ENCODE measurements around the gene CNGB1.

DNA sequence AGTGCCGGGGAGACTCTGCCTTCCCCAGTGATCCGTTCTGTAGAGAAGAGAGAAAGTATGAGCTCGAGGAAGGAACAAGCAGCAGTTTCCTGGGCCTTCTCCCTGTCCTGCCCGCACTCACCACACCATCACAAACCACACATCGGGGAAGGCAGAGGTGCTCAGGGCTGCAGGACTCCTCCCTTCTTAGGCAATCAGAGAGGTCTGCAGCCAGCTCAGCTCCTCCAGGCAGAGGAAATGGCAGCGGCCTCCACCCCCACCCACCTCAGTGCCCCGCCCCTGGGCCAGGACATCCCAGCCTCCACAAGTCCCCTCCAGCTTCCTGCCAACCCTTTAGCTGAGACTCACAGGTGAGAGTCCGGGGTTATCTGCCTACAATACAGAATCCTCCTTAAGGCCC lies 27.6 kb upstream of the CNGB1 start:
- TF ChIP-seq, protein P1, sequence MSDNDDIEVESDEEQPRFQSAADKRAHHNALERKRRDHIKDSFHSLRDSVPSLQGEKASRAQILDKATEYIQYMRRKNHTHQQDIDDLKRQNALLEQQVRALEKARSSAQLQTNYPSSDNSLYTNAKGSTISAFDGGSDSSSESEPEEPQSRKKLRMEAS (IDR thresholded peaks at IDR 0.05) = no peak
- TF ChIP-seq RAD21 (IDR thresholded peaks at IDR 0.05; ENCODE audit: low read depth) (no peak), TCF12 (IDR thresholded peaks at IDR 0.05; ENCODE audit: low read depth) (no peak), TAF1 (IDR thresholded peaks at IDR 0.05; ENCODE audit: low read depth) (no peak), CEBPB (IDR thresholded peaks at IDR 0.05) (no peak)
- TF ChIP-seq, protein P2, sequence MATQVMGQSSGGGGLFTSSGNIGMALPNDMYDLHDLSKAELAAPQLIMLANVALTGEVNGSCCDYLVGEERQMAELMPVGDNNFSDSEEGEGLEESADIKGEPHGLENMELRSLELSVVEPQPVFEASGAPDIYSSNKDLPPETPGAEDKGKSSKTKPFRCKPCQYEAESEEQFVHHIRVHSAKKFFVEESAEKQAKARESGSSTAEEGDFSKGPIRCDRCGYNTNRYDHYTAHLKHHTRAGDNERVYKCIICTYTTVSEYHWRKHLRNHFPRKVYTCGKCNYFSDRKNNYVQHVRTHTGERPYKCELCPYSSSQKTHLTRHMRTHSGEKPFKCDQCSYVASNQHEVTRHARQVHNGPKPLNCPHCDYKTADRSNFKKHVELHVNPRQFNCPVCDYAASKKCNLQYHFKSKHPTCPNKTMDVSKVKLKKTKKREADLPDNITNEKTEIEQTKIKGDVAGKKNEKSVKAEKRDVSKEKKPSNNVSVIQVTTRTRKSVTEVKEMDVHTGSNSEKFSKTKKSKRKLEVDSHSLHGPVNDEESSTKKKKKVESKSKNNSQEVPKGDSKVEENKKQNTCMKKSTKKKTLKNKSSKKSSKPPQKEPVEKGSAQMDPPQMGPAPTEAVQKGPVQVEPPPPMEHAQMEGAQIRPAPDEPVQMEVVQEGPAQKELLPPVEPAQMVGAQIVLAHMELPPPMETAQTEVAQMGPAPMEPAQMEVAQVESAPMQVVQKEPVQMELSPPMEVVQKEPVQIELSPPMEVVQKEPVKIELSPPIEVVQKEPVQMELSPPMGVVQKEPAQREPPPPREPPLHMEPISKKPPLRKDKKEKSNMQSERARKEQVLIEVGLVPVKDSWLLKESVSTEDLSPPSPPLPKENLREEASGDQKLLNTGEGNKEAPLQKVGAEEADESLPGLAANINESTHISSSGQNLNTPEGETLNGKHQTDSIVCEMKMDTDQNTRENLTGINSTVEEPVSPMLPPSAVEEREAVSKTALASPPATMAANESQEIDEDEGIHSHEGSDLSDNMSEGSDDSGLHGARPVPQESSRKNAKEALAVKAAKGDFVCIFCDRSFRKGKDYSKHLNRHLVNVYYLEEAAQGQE (IDR thresholded peaks at IDR 0.05; ENCODE audit: low read depth) = no peak
